Measurements from ENCODE around the gene RAD51B.
A peak's percentile ranks its signal among the peaks of the same experiment; 100 is the strongest.

Gene RAD51B

GRCh38 chr14:68399971-68400370 lies 580.4 kb downstream of the RAD51B start:
- DNase-seq, result no peak

- no peak for DNase-seq
Observed at GRCh38 chr14:68401317-68401716, 581.7 kb downstream of the RAD51B start.

- DNase-seq, result no peak
Observed at GRCh38 chr14:68401855-68402254, 582.3 kb downstream of the RAD51B start.

GRCh38 chr14:68402525-68403101 lies 583.0 kb downstream of the RAD51B start:
- no peak for DNase-seq

- no peak for DNase-seq
Observed at GRCh38 chr14:68403191-68404145, 583.9 kb downstream of the RAD51B start.

GRCh38 chr14:68404146-68404527 lies 584.6 kb downstream of the RAD51B start:
- DNase-seq, result no peak

GRCh38 chr14:68404652-68405183 lies 585.1 kb downstream of the RAD51B start:
- peak; percentile 49 for DNase-seq

- DNase-seq, result no peak
Observed at GRCh38 chr14:68405961-68406360, 586.4 kb downstream of the RAD51B start.

GRCh38 chr14:68407285-68407684 lies 587.7 kb downstream of the RAD51B start:
- DNase-seq, result no peak

- DNase-seq, result no peak
Observed at GRCh38 chr14:68407825-68408224, 588.2 kb downstream of the RAD51B start.

- DNase-seq, result peak; percentile 42
Observed at GRCh38 chr14:68408680-68409079, 589.1 kb downstream of the RAD51B start.

GRCh38 chr14:68409387-68409786 lies 589.8 kb downstream of the RAD51B start:
- DNase-seq, result no peak

GRCh38 chr14:68412505-68413465 lies 593.2 kb downstream of the RAD51B start:
- no peak for DNase-seq

- DNase-seq, result no peak
Observed at GRCh38 chr14:68413509-68413908, 593.9 kb downstream of the RAD51B start.

GRCh38 chr14:68414121-68414520 lies 594.5 kb downstream of the RAD51B start:
- no peak for DNase-seq

GRCh38 chr14:68416171-68416570 lies 596.6 kb downstream of the RAD51B start:
- no peak for DNase-seq

- DNase-seq, result no peak
Observed at GRCh38 chr14:68417009-68417650, 597.6 kb downstream of the RAD51B start.

- no peak for DNase-seq
Observed at GRCh38 chr14:68418174-68419118, 598.9 kb downstream of the RAD51B start.

GRCh38 chr14:68420350-68420749 lies 600.8 kb downstream of the RAD51B start:
- DNase-seq, result no peak

- DNase-seq, result no peak
Observed at GRCh38 chr14:68421116-68421515, 601.5 kb downstream of the RAD51B start.

- DNase-seq, result no peak
Observed at GRCh38 chr14:68423686-68424085, 604.1 kb downstream of the RAD51B start.
